HL-60/S4 (cell line): ENCODE measurements around the gene CISD3.

ENCODE experiments used
- in situ Hi-C: fragments of 300-500 bp; cut with MboI; formaldehyde crosslinking; loops from 2 replicates; pipeline ENCODE4 v1.14.3; 2022; ENCODE audit warnings: low sequenced_read_pairs

CISD3 gene

GRCh38 chr17:38766341-38766740 lies 36.2 kb downstream of the CISD3 start:
- in situ Hi-C loops, result no loop called here

DNA sequence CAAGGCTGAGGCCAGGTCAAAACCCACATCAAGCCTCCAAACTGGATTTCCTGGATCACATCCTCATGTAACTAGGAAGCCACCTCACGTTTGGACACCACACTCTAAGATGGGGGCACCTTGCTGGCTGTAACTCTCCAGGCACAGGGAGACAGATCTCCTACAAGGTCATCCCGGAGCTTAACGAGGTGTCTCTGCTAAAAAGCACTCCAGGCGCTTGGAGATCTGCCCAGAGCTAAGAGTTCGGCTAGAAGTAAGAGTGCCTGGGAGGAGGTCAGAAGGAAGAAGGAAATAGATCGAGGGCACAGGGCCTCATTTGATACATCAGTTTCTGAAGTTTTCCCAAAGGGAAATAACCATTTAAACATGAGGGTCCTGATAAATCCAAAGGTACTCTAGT lies 38.3 kb downstream of the CISD3 start:
- in situ Hi-C loops, result no loop called here

DNA sequence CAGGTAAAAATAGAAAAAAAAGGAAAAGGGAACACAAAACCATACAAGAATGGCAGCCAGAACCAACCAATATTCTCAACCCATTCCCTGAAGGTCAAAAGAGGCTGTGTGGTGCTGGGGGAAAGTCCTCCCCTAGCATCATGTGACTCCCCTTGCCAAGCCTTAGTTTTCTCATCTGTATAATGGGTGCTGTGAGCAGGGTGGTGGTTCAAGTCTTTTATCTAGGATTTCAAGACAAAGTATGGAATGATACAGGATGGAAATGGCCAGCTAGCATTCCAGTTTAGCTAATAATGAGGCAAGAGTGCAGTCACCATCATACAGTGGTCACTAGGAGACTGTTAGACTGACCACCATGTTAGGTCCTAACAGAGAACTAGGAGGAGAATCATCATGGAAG lies 43.1 kb downstream of the CISD3 start:
- in situ Hi-C loops, result no loop called here

DNA sequence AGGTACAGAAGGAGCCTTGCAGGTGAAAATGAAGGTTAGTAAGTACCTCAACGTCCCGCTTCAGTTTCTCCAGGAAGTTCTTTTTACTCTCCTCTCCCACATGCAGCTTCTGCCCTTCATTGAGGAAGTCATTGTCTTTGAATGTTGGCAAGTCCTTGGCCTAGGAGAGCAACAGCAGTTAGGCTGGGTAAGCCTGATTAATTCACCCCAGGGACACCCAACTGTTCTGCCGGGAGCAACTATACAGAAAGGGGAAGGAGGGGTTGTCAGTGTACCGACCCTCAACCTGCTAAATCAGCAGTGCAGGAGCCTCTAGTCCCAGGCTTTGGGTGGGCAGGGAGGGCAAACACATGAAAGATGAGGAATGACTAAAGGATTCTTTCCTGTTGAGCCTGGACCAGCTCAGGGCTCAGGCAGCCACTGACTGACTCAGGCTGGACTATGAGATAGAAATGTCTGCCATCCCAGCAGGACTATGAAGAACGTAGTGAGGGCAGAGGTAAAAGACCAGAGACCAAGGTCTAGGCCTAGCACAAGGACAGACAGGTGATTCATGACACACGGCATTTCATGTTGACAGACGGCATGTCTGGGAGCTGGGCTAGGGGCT lies 47.6 kb downstream of the CISD3 start:
- in situ Hi-C loops, result no loop called here

DNA sequence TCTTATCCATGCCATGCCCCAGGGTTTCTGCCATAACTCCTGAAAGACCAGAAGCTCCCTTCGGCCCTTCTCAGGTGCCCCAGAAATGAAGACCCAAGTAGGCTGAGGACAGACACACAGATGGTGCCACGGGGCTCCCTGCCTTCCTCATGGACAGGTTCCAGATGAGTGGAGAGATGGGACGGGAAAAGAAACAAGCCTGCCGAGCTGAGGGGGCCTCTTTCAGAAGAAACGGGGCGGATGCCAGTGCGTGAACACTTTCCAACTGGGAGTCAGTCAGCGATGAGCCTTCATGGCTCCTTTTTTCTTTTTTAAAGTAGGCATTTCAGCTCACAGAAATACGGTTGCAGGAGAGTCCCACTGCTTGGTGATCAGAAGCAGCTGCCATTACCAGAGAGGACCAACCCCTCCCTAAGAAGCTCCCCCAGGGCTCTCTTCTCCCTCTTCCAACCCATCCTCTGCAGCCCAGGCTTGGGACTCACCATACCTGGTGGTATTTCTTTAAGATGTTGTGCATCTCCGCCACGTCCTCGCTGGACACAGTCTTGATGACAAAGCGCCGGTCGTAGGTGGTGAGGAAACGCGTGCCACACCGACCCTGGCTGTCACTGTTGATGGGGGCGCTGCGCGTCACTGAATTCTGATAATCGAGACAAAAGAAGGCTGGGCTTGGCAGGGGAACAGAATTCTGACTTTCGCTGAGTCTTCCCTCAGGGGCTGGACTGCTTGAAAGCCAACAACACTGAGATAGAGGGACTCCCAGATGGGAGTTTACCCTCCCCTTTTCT lies 50.0 kb downstream of the CISD3 start:
- in situ Hi-C loops, result no loop called here

DNA sequence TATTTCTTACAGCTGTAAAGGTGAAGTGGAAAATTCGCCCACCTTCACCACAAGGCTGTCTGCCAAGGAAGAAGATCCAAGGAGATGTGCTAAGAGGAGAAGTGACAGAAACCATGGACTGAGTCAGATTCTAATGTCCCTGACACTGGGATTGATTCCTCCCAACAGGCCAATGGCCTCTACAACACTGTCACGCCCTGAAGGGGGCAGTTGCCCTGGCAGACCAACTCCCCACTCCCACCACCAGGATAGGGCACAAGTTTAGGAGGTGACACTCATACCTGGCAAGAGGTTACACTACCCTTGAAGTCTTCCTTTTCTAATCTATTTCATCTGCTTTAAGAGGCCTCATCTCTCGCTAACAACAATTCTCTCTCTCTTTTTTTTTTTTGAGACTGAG lies 53.1 kb downstream of the CISD3 start:
- in situ Hi-C loops, result no loop called here
